ENCODE results near the gene RBPJ. TPM values are rescaled to one million over a fixed set of nuclear protein-coding genes. Genes with fewer than 3 reads are reported as not detected.

RBPJ gene
- total and polyA plus RNA-seq, 12 donors, result 10.1 to 59.1 (median 38.1) TPM

GRCh38 chr4:26412381-26413372 lies 91.9 kb downstream of the RBPJ start:
- peak; percentile 38 to 71 for DNase-seq
- Histone ChIP-seq H3K4me3 (no peak overlapping the region), H3K36me3 (peaks cover 0 to 61% (median 5%) of the 10 kb centered on the region in 9 donors), H3K27me3 (no peaks in the 10 kb centered on the region), H3K9me3 (no peaks in the 10 kb centered on the region), H3K4me1 (peaks cover 4 to 29% (median 16%) of the 10 kb centered on the region in 9 donors), H3K27ac (peak overlapping the region in 8 of 10 donors; percentile 16 to 67 (median 42))
- TF ChIP-seq CTCF (IDR thresholded peaks at IDR 0.05), result no peak
- intact Hi-C loops (cut with DNase I), result loop anchor here in 9 of 10 donors (5.0 to 10.0 kb wide), 9 partner anchors 80 to 968 kb away; partner anchors contain the start of gene RBPJ (in 1 of the 9)
- peak; percentile 75 to 94 (median 89) for ATAC-seq
- WGBS, 2 donors, result 48 to 49% methylated on average over 7 of the region's 7 CpGs

- no peak for ATAC-seq
- intact Hi-C loops (cut with DNase I), result loop anchor here in 9 of 10 donors (5.0 to 10.0 kb wide), 9 partner anchors 81 to 969 kb away; partner anchors contain the start of gene RBPJ (in 1 of the 9)
- Histone ChIP-seq H3K27me3 (no peaks in the 10 kb centered on the region), H3K36me3 (peaks cover 0 to 52% (median 5%) of the 10 kb centered on the region in 9 donors), H3K9me3 (no peaks in the 10 kb centered on the region), H3K4me3 (no peak overlapping the region), H3K4me1 (peaks cover 4 to 29% (median 16%) of the 10 kb centered on the region in 9 donors), H3K27ac (no peak overlapping the region)
- no peak for DNase-seq
- 89% methylated on average over 3 of the region's 3 CpGs for WGBS, 2 donors
- no peak for TF ChIP-seq CTCF (IDR thresholded peaks at IDR 0.05)
Observed at GRCh38 chr4:26413582-26413981, 92.8 kb downstream of the RBPJ start.

- Histone ChIP-seq H3K27me3 (no peaks in the 10 kb centered on the region), H3K4me1 (peaks cover under 1 to 25% (median 8%) of the 10 kb centered on the region in 9 donors), H3K4me3 (no peak overlapping the region), H3K9me3 (peaks cover 0 to 5% (median 0%) of the 10 kb centered on the region in 11 donors), H3K36me3 (peaks cover 0 to 71% (median 5%) of the 10 kb centered on the region in 9 donors), H3K27ac (no peak overlapping the region)
- DNase-seq, result no peak
- no peak for TF ChIP-seq CTCF (IDR thresholded peaks at IDR 0.05)
- 89 to 96% methylated on average over 1 of the region's 1 CpG for WGBS, 2 donors
- no peak for ATAC-seq
- intact Hi-C loops (cut with DNase I), result loop anchor here in 5 of 10 donors (10.0 kb wide), 3 partner anchors 433 to 973 kb away; no protein-coding TSS in a partner anchor
Observed at GRCh38 chr4:26418107-26418506, 97.3 kb downstream of the RBPJ start.

GRCh38 chr4:26418850-26419249 lies 98.0 kb downstream of the RBPJ start:
- TF ChIP-seq CTCF (IDR thresholded peaks at IDR 0.05), result no peak
- no peak for DNase-seq
- Histone ChIP-seq H3K4me1 (peaks cover 0 to 17% (median 7%) of the 10 kb centered on the region in 9 donors), H3K4me3 (no peak overlapping the region), H3K27me3 (no peaks in the 10 kb centered on the region), H3K27ac (no peak overlapping the region), H3K36me3 (peaks cover 0 to 76% (median 5%) of the 10 kb centered on the region in 9 donors), H3K9me3 (peaks cover 0 to 7% (median 0%) of the 10 kb centered on the region in 11 donors)
- ATAC-seq, result no peak
- 93 to 98% methylated on average over 9 of the region's 9 CpGs for WGBS, 2 donors
- intact Hi-C loops (cut with DNase I), result loop anchor here in 5 of 10 donors (10.0 kb wide), 3 partner anchors 434 to 974 kb away; no protein-coding TSS in a partner anchor
